ENCODE results near the gene HNRNPD. TPM values are rescaled to one million over a fixed set of nuclear protein-coding genes. Genes with fewer than 3 reads are reported as not detected.

The HNRNPD gene
- total and polyA plus RNA-seq, 10 of the 15 experiments (the other 5 are each of a cell fraction or from before 2014, with no cell fraction given) = 76.6 to 882 (median 265) TPM

DNA sequence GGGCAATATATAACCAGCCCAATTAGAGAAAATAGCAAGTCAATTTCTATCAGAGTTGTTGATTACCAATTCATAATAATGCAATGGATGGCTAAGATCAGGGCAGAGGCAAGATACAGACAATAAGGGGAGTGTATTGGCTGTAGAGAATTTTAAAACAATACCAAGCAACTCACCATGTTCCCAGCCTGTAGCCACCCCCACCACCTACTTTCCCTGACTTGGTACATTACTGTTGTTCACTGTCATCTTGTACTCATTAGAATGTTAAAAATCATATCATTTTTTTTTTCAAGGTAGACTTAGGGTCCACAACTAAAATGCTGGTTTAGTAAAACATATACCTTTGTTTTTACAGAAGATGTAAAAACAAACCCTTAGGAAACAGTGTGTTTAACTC is 27.7 kb downstream of the HNRNPD start:
- H3K27me3 ChIP-seq (replicated peaks in 1 of 2; ENCODE audit: control insufficient read depth in 2 of 2, insufficient read depth in 2 of 2, low read length in 1 of 2) = no peaks in the 10 kb centered on the region
- ChIA-PET RAD21 (ENCODE audit: unreplicated experiment) (no interaction called here), POLR2A (no interaction called here), CTCF (interaction anchor here (0.6 kb wide), 1 partner anchor 116 kb away, joined by 4 read pairs; no protein-coding TSS in a partner anchor), SMC1A (ENCODE audit: uncharacterized antibody, unreplicated experiment) (no interaction called here)
- no peak overlapping the region for H3K9ac ChIP-seq (ENCODE audit: control insufficient read depth, insufficient read depth, low read length)
- intact Hi-C loops (cut with micrococcal nuclease; ENCODE audit: unreplicated experiment) (no loop called here), in situ Hi-C loops (cut with MboI) (no loop called here)
- H3K36me3 ChIP-seq (ENCODE audit: control insufficient read depth in 2 of 2, insufficient read depth in 2 of 2, low read length in 1 of 2) = peaks cover 0 to 18% of the 10 kb centered on the region in 2 experiments; a peak in 1 of 4 replicates
- DNase-seq (ENCODE audit: low read depth, low spot score) (no peak), ATAC-seq (no peak), FAIRE-seq (no peak)
- no peaks in the 10 kb centered on the region for H3K79me2 ChIP-seq (ENCODE audit: control insufficient read depth, insufficient read depth, low read length)
- BruUV-seq (replicated peaks) = no TSS peak
- H3K4me2 ChIP-seq (ENCODE audit: control insufficient read depth, insufficient read depth) = no peak overlapping the region
- H3K27ac ChIP-seq (ENCODE audit: control insufficient read depth, insufficient read depth) = no peak overlapping the region
- no peaks in the 10 kb centered on the region for H4K20me1 ChIP-seq (ENCODE audit: control insufficient read depth, insufficient read depth)
- no peaks in the 10 kb centered on the region for H3K9me3 ChIP-seq (replicated peaks; ENCODE audit: control insufficient read depth, insufficient read depth, low read length)
- no peak overlapping the region for H3K4me3 ChIP-seq
- no peaks in the 10 kb centered on the region for H3K4me1 ChIP-seq (ENCODE audit: control insufficient read depth, insufficient read depth, low read length)
- TF ChIP-seq, protein P1, sequence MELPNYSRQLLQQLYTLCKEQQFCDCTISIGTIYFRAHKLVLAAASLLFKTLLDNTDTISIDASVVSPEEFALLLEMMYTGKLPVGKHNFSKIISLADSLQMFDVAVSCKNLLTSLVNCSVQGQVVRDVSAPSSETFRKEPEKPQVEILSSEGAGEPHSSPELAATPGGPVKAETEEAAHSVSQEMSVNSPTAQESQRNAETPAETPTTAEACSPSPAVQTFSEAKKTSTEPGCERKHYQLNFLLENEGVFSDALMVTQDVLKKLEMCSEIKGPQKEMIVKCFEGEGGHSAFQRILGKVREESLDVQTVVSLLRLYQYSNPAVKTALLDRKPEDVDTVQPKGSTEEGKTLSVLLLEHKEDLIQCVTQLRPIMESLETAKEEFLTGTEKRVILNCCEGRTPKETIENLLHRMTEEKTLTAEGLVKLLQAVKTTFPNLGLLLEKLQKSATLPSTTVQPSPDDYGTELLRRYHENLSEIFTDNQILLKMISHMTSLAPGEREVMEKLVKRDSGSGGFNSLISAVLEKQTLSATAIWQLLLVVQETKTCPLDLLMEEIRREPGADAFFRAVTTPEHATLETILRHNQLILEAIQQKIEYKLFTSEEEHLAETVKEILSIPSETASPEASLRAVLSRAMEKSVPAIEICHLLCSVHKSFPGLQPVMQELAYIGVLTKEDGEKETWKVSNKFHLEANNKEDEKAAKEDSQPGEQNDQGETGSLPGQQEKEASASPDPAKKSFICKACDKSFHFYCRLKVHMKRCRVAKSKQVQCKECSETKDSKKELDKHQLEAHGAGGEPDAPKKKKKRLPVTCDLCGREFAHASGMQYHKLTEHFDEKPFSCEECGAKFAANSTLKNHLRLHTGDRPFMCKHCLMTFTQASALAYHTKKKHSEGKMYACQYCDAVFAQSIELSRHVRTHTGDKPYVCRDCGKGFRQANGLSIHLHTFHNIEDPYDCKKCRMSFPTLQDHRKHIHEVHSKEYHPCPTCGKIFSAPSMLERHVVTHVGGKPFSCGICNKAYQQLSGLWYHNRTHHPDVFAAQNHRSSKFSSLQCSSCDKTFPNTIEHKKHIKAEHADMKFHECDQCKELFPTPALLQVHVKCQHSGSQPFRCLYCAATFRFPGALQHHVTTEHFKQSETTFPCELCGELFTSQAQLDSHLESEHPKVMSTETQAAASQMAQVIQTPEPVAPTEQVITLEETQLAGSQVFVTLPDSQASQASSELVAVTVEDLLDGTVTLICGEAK (IDR thresholded peaks at IDR 0.05; ENCODE audit: borderline replicate concordance) = no peak
- TF ChIP-seq, protein P2, sequence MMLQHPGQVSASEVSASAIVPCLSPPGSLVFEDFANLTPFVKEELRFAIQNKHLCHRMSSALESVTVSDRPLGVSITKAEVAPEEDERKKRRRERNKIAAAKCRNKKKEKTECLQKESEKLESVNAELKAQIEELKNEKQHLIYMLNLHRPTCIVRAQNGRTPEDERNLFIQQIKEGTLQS (IDR thresholded peaks at IDR 0.05; ENCODE audit: borderline replicate concordance, extremely low read depth, low read depth, low read length) = no peak
- no peak for TF ChIP-seq ZNF24 (IDR thresholded peaks at IDR 0.05)
- TF ChIP-seq, protein P3, sequence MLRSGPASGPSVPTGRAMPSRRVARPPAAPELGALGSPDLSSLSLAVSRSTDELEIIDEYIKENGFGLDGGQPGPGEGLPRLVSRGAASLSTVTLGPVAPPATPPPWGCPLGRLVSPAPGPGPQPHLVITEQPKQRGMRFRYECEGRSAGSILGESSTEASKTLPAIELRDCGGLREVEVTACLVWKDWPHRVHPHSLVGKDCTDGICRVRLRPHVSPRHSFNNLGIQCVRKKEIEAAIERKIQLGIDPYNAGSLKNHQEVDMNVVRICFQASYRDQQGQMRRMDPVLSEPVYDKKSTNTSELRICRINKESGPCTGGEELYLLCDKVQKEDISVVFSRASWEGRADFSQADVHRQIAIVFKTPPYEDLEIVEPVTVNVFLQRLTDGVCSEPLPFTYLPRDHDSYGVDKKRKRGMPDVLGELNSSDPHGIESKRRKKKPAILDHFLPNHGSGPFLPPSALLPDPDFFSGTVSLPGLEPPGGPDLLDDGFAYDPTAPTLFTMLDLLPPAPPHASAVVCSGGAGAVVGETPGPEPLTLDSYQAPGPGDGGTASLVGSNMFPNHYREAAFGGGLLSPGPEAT (IDR thresholded peaks at IDR 0.05; ENCODE audit: low read depth) = no peak
- no peak for TF ChIP-seq NRF1 (conservative IDR thresholded peaks at IDR 0.05; ENCODE audit: low read depth, low read length)
- no peak overlapping the region for H2AFZ ChIP-seq (ENCODE audit: control insufficient read depth, low read depth, low read length)
